Peyer's patch (tissue), 4 donors: ENCODE results near the gene SRP72. TPM values are rescaled to one million over a fixed set of nuclear protein-coding genes. Genes with fewer than 3 reads are reported as not detected.
"Not testable (repeated sequence)": the region's sequence is repeated elsewhere in the genome, so short reads cannot be mapped to it uniquely, and the experiment has no call there.

ENCODE experiments used
- DNase-seq, 3 donors: peaks; one replicate each; pipeline ENCODE4 v3.0.0-alpha.2; 2017 to 2019
- H3K27ac ChIP-seq, 4 donors: fragments of 200-600 bp; sonication (generic); one replicate each; pipeline ENCODE4 v1.5.1; 2016 to 2019
- H3K27me3 ChIP-seq, 2 donors: fragments of 200-600 bp; sonication (generic); one replicate each; pipeline ENCODE4 v1.5.1; 2019
- H3K36me3 ChIP-seq, 3 donors: fragments of 200-600 bp; sonication (generic); one replicate each; pipeline ENCODE4 v1.5.1; 2016 to 2019
- H3K4me1 ChIP-seq, 4 donors: fragments of 200-600 bp; sonication (generic); one replicate each; pipeline ENCODE4 v1.5.1; 2016 to 2019
- H3K4me3 ChIP-seq, 4 donors: fragments of 200-600 bp; sonication (generic); 1 replicate in 3 of 4; 2 replicates in 1 of 4; pipeline ENCODE4 v1.5.1; 2016 to 2019; ENCODE audit warnings: mild to moderate bottlenecking in 1 of 4
- H3K9me3 ChIP-seq, 4 donors: fragments of 200-600 bp; sonication (generic); one replicate each; pipeline ENCODE4 v1.5.1; 2016 to 2019; ENCODE audit warnings: mild to moderate bottlenecking in 1 of 4
- CTCF ChIP-seq, 6 experiments: fragments of 450-650 bp in 4 of 6; fragments of 200-600 bp in 2 of 6; sonication (generic) in 1 of 6; IDR thresholded peaks; one replicate each; pipeline ENCODE4 v1.5.1; 2017 to 2019; ENCODE audit warnings: antibody characterized with exemption in 6 of 6, mild to moderate bottlenecking in 3 of 6, moderate library complexity in 1 of 6
- POLR2A ChIP-seq, 2 donors: fragments of 450-650 bp; IDR thresholded peaks; one replicate each; pipeline ENCODE4 v1.5.1; 2017; ENCODE audit warnings: antibody characterized with exemption in 2 of 2, mild to moderate bottlenecking in 2 of 2, moderate library complexity in 2 of 2
- total RNA-seq, 4 donors: library from RNA; depleted of rRNA; stranded (reverse); fragments of >200 nt; gene quantifications; one replicate each; pipeline ENCODE4 v1.1.0, GENCODE V29; 2016

Gene SRP72
- total RNA-seq, 4 donors from 2014 or later: 28.9 to 191 (median 38.4) TPM

GRCh38 chr4:56465599-56466295 lies 1.7 kb upstream of the SRP72 start:
- Histone ChIP-seq H3K4me1 (peaks cover 0 to 29% (median 11%) of the 10 kb centered on the region in 4 donors), H3K27ac (peak overlapping the region in 1 of 4 donors; percentile 48), H3K4me3 (peak overlapping the region in 2 of 4 donors; percentile 91 to 95), H3K27me3 (no peaks in the 10 kb centered on the region), H3K9me3 (no peaks in the 10 kb centered on the region), H3K36me3 (peaks cover 0 to 11% (median 0%) of the 10 kb centered on the region in 3 donors)
- TF ChIP-seq POLR2A (IDR thresholded peaks at IDR 0.05) (no peak), CTCF (IDR thresholded peaks at IDR 0.05) (no peak)
- no peak for DNase-seq

GRCh38 chr4:56466296-56466761 lies 1.1 kb upstream of the SRP72 start:
- peak overlapping the region; percentile 71 to 95 (median 87) for H3K4me3 ChIP-seq
- H3K4me1 ChIP-seq: peaks cover 0 to 29% (median 11%) of the 10 kb centered on the region in 4 donors
- peak overlapping the region in 3 of 4 donors; percentile 82 to 90 (median 89) for H3K27ac ChIP-seq
- TF ChIP-seq POLR2A (IDR thresholded peaks at IDR 0.05): peak; percentile 72 to 76
- H3K9me3 ChIP-seq, H3K27me3 ChIP-seq: not testable (repeated sequence)
- H3K36me3 ChIP-seq: peaks cover 0 to 11% (median 0%) of the 10 kb centered on the region in 3 donors
- DNase-seq: peak in 1 of 3 donors; percentile 62

- no peak for DNase-seq
- no peaks in the 10 kb centered on the region for H3K9me3 ChIP-seq
- no peak for TF ChIP-seq POLR2A (IDR thresholded peaks at IDR 0.05)
- TF ChIP-seq CTCF (IDR thresholded peaks at IDR 0.05): no peak
Observed at GRCh38 chr4:56466910-56467283, 520 bp upstream of the SRP72 start.

GRCh38 chr4:56468097-56468422 lies 643 bp downstream of the SRP72 start:
- Histone ChIP-seq H3K4me3 (peak overlapping the region; percentile 71 to 95 (median 87)), H3K27me3 (no peaks in the 10 kb centered on the region), H3K4me1 (peaks cover 0 to 29% (median 11%) of the 10 kb centered on the region in 4 donors), H3K27ac (peak overlapping the region; percentile 82 to 91 (median 90)), H3K36me3 (peaks cover 0 to 29% (median 0%) of the 10 kb centered on the region in 3 donors), H3K9me3 (no peaks in the 10 kb centered on the region)
- DNase-seq: peak in 2 of 3 donors; percentile 29 to 62
- TF ChIP-seq POLR2A (IDR thresholded peaks at IDR 0.05) (no peak), CTCF (IDR thresholded peaks at IDR 0.05) (no peak)

More at GRCh38 chr4:56466910-56467283, 520 bp upstream of the SRP72 start:
- H3K4me1 ChIP-seq: peaks cover 0 to 29% (median 11%) of the 10 kb centered on the region in 4 donors
- H3K4me3 ChIP-seq: peak overlapping the region; percentile 71 to 95 (median 87)
- H3K27me3 ChIP-seq: no peaks in the 10 kb centered on the region
- H3K27ac ChIP-seq: peak overlapping the region; percentile 82 to 91 (median 90)
- H3K36me3 ChIP-seq: peaks cover 0 to 17% (median 0%) of the 10 kb centered on the region in 3 donors

- peaks cover 0 to 44% (median 0%) of the 10 kb centered on the region in 3 donors for H3K36me3 ChIP-seq
Observed at GRCh38 chr4:56469489-56470210, 2.2 kb downstream of the SRP72 start.

More at GRCh38 chr4:56469489-56470210, 2.2 kb downstream of the SRP72 start:
- Histone ChIP-seq H3K4me1 (peaks cover 0 to 29% (median 11%) of the 10 kb centered on the region in 4 donors), H3K27ac (no peak overlapping the region), H3K27me3 (no peaks in the 10 kb centered on the region), H3K9me3 (no peaks in the 10 kb centered on the region), H3K4me3 (no peak overlapping the region)
- no peak for DNase-seq
- no peak for TF ChIP-seq CTCF (IDR thresholded peaks at IDR 0.05)
- TF ChIP-seq POLR2A (IDR thresholded peaks at IDR 0.05): no peak
